Esophagus muscularis mucosa (tissue), 4 donors: Measurements from ENCODE around the gene TP53I13.

Experiments
- CTCF ChIP-seq, 3 experiments: fragments of 200-600 bp in 2 of 3; fragments of 450-650 bp in 1 of 3; sonication (generic) in 2 of 3; IDR thresholded peaks; one replicate each; pipeline ENCODE4 v1.5.1; 2017 to 2019; ENCODE audit warnings: antibody characterized with exemption in 3 of 3, mild to moderate bottlenecking in 2 of 3, moderate library complexity in 1 of 3
- EP300 ChIP-seq: sonication (generic); formaldehyde crosslinking; IDR thresholded peaks from one replicate; pipeline ENCODE4 v1.6.1; 2017; ENCODE audit warnings: antibody characterized with exemption
- POLR2A ChIP-seq: fragments of 450-650 bp; IDR thresholded peaks from one replicate; pipeline ENCODE4 v1.6.1; 2017; ENCODE audit warnings: antibody characterized with exemption, moderate library complexity, mild to moderate bottlenecking, low read depth
- POLR2AphosphoS5 ChIP-seq, 2 donors: sonication (generic); formaldehyde crosslinking; IDR thresholded peaks; one replicate each; pipeline ENCODE4 v1.6.1; 2017; ENCODE audit warnings: antibody characterized with exemption in 2 of 2

- peak; percentile 11 to 27 for TF ChIP-seq POLR2AphosphoS5 (IDR thresholded peaks at IDR 0.05)
- TF ChIP-seq CTCF (IDR thresholded peaks at IDR 0.05), result peak; percentile 22 to 36 (median 28)
- no peak for TF ChIP-seq POLR2A
- no peak for TF ChIP-seq EP300
Observed at GRCh38 chr17:29619251-29619650, 50.8 kb downstream of the TP53I13 start.
